Measurements from ENCODE around the gene CCR7. TPM values are rescaled to one million over a fixed set of nuclear protein-coding genes. Genes with fewer than 3 reads are reported as not detected.

CCR7 gene
- polyA plus RNA-seq, 2 donors = 0.16 to 0.54 TPM

DNA sequence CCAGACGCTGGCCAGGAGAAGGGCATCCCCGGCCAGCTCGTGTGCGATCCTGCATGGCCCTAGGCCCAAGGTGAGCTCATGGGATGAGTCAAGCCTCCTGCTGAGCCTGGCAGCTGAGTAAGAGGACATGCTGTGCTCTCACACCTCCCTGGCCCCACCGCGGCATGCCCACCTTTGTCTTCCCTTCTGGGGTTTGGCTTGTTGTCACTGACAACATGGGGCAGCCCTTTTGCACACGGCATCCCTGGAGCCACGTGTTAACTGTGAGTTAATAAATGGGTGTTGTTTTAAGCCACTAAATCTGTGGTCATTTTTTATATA, 55.0 kb downstream of the CCR7 start:
- 44 to 76% methylated on average over 8 of the region's 8 CpGs for whole genome bisulfite sequencing, 2 donors
- Histone ChIP-seq H3K4me1 (ENCODE audit: control insufficient read depth in 2 of 2, insufficient read depth in 2 of 2, low read length in 1 of 2) (peaks cover 2 to 10% of the 10 kb centered on the region in 2 donors), H3K4me3 (ENCODE audit: low read depth in 1 of 2, low read length in 2 of 2) (no peak overlapping the region), H3K9me3 (ENCODE audit: control insufficient read depth in 2 of 2, insufficient read depth in 1 of 2, low read depth in 1 of 2, low read length in 1 of 2) (no peaks in the 10 kb centered on the region), H3K27me3 (ENCODE audit: control insufficient read depth in 1 of 2, insufficient read depth in 2 of 2, low read length in 2 of 2) (no peaks in the 10 kb centered on the region), H3K27ac (ENCODE audit: low read depth in 2 of 2, low read length in 1 of 2) (peak overlapping the region in 1 of 2 donors; percentile 61), H3K36me3 (ENCODE audit: control insufficient read depth in 2 of 2, insufficient read depth in 2 of 2, low read length in 1 of 2) (no peaks in the 10 kb centered on the region)

DNA sequence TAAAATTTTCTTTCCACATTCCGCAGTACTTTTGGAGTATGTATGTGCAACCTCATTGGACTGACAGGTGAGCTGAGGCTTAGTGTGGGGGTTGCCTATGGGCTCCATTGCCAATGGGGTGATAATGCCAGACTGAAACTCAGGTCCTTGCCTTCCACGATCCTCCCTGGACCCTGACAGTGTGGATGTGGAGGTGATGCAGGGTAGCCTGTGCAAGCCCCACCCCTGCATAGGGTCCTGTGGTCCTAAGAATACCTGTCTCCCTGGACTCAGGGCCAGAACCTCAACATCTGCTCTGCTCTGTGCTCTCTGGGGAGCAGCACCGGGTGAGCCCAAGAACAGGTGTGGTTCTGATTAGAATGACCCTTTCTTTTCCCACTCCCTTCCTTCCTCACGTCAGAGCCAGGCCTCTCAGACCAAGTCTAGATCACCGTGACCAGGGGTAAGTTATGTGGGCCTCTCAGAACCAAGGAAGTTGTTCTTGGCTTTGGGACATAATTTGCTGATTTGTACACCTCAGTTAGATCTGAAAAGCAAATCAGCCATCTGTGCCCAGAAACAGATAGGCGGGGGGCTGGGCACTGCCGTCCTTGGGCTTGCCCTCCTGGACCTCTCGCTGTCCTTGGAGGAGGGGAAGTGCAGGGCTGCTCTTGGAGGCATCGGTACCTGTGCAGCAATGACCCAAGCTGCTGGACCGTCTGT, 55.5 kb downstream of the CCR7 start:
- Histone ChIP-seq H3K27me3 (ENCODE audit: control insufficient read depth in 1 of 2, insufficient read depth in 2 of 2, low read length in 2 of 2) (no peaks in the 10 kb centered on the region), H3K4me1 (ENCODE audit: control insufficient read depth in 2 of 2, insufficient read depth in 2 of 2, low read length in 1 of 2) (peaks cover 2 to 10% of the 10 kb centered on the region in 2 donors), H3K9me3 (ENCODE audit: control insufficient read depth in 2 of 2, insufficient read depth in 1 of 2, low read depth in 1 of 2, low read length in 1 of 2) (no peaks in the 10 kb centered on the region), H3K4me3 (ENCODE audit: low read depth in 1 of 2, low read length in 2 of 2) (no peak overlapping the region), H3K36me3 (ENCODE audit: control insufficient read depth in 2 of 2, insufficient read depth in 2 of 2, low read length in 1 of 2) (no peaks in the 10 kb centered on the region), H3K27ac (ENCODE audit: low read depth in 2 of 2, low read length in 1 of 2) (peak overlapping the region; percentile 37 to 61)
- WGBS, 2 donors = 71 to 79% methylated on average over 10 of the region's 10 CpGs

DNA sequence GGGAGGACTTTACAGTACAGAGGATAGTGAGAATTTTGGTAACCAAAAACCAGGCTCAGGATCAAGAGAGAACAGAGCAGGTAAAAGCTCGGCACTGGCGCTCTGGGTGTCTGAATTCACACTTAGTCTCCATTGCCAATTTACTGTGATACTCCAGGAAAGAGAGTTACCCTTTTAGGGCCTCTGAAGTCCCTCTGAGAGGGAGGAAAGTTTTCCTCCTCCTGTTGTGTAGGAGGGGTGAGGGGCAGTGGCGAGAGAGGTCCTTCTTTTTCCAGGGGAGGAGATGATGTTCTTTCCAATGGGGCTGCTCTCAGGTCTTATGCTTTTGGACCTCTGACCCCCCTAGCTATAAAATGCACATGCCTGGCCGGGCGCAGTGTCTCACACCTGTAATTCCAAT, 58.5 kb downstream of the CCR7 start:
- Histone ChIP-seq H3K9me3 (ENCODE audit: control insufficient read depth in 2 of 2, insufficient read depth in 1 of 2, low read depth in 1 of 2, low read length in 1 of 2) (no peaks in the 10 kb centered on the region), H3K4me1 (ENCODE audit: control insufficient read depth in 2 of 2, insufficient read depth in 2 of 2, low read length in 1 of 2) (peaks cover 2 to 11% of the 10 kb centered on the region in 2 donors), H3K36me3 (ENCODE audit: control insufficient read depth in 2 of 2, insufficient read depth in 2 of 2, low read length in 1 of 2) (no peaks in the 10 kb centered on the region), H3K4me3 (ENCODE audit: low read depth in 1 of 2, low read length in 2 of 2) (no peak overlapping the region), H3K27me3 (ENCODE audit: control insufficient read depth in 1 of 2, insufficient read depth in 2 of 2, low read length in 2 of 2) (no peaks in the 10 kb centered on the region), H3K27ac (ENCODE audit: low read depth in 2 of 2, low read length in 1 of 2) (no peak overlapping the region)
- 85 to 94% methylated on average over 5 of the region's 5 CpGs for WGBS, 2 donors

Other genes starting within 250 kb of the CCR7 start
- 1 to 10 TPM in 1 of 2 donors, under 1 TPM in 1; 0.68 to 1.0 TPM for gene GJD3, start 200.7 kb downstream of the CCR7 start, polyA plus RNA-seq
- gene TOP2A, start 147.6 kb downstream of the CCR7 start, polyA plus RNA-seq = 10 to 100 TPM; 18.0 to 56.0 TPM
- gene IGFBP4, start 122.0 kb downstream of the CCR7 start, polyA plus RNA-seq = 10 to 100 TPM; 34.1 to 80.6 TPM
- 10 to 100 TPM; 25.4 to 74.8 TPM for gene TNS4, start 63.8 kb downstream of the CCR7 start, polyA plus RNA-seq
- 10 to 100 TPM; 57.2 to 57.8 TPM for gene SMARCE1, start 82.3 kb upstream of the CCR7 start, polyA plus RNA-seq
- gene KRT222, start 99.7 kb upstream of the CCR7 start, polyA plus RNA-seq = under 1 TPM; 0.43 to 0.59 TPM
- gene KRT24, start 138.3 kb upstream of the CCR7 start, polyA plus RNA-seq = 100 to 1,000 TPM; 116 to 229 TPM
- not detected for gene KRT25, start 189.9 kb upstream of the CCR7 start, polyA plus RNA-seq
- not detected for gene KRT26, start 206.7 kb upstream of the CCR7 start, polyA plus RNA-seq
- under 1 TPM in 1 of 2 donors, not detected in 1; 0.05 TPM for gene KRT27, start 217.1 kb upstream of the CCR7 start, polyA plus RNA-seq
- gene KRT28, start 234.5 kb upstream of the CCR7 start, polyA plus RNA-seq = not detected